Ovary (tissue), 3 donors: ENCODE data around the gene BIVM.

ENCODE experiments used
- CTCF ChIP-seq, 3 donors: fragments of 450-650 bp in 2 of 3; fragments of 200-600 bp in 1 of 3; IDR thresholded peaks; one replicate each; pipeline versions ENCODE4 v1.5.1 to v1.8.0; 2016 to 2022; ENCODE audit warnings: antibody characterized with exemption in 3 of 3, mild to moderate bottlenecking in 1 of 3
- POLR2A ChIP-seq: fragments of 450-650 bp; IDR thresholded peaks from one replicate; pipeline ENCODE4 v1.6.1; 2017; ENCODE audit warnings: antibody characterized with exemption, mild to moderate bottlenecking, moderate library complexity
- donor health status: DM: no; HTN: no; CAD: no.

- TF ChIP-seq CTCF (IDR thresholded peaks at IDR 0.05) (no peak), POLR2A (no peak)
Measured at GRCh38 chr13:102812611-102813287, 13.8 kb downstream of the BIVM start.
